Muscle of back (tissue), 13 donors: ENCODE results near the gene ATF6. TPM values are rescaled to one million over a fixed set of nuclear protein-coding genes. Genes with fewer than 3 reads are reported as not detected.
"Not testable (repeated sequence)": the region's sequence is repeated elsewhere in the genome, so short reads cannot be mapped to it uniquely, and the experiment has no call there.

Experiments used
- DNase-seq, 3 donors: peaks; one replicate each; pipeline versions ENCODE4 v3.0.0 to v3.0.0-alpha.2; 2013
- long read RNA-seq, 9 donors: transcript quantifications; one replicate each; lab custom pipeline, GENCODE V29; 2026
- polyA plus RNA-seq, 10 donors: library from polyadenylated mRNA; unstranded; fragments of 120-200 nt; gene quantifications; one replicate each; pipeline ENCODE4 v1.2.1, GENCODE V29; 2013; ENCODE audit not compliant: insufficient read length in 10 of 10

ATF6 gene, protein sequence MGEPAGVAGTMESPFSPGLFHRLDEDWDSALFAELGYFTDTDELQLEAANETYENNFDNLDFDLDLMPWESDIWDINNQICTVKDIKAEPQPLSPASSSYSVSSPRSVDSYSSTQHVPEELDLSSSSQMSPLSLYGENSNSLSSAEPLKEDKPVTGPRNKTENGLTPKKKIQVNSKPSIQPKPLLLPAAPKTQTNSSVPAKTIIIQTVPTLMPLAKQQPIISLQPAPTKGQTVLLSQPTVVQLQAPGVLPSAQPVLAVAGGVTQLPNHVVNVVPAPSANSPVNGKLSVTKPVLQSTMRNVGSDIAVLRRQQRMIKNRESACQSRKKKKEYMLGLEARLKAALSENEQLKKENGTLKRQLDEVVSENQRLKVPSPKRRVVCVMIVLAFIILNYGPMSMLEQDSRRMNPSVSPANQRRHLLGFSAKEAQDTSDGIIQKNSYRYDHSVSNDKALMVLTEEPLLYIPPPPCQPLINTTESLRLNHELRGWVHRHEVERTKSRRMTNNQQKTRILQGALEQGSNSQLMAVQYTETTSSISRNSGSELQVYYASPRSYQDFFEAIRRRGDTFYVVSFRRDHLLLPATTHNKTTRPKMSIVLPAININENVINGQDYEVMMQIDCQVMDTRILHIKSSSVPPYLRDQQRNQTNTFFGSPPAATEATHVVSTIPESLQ
- polyA plus RNA-seq, result 10 to 100 TPM; 14.5 to 20.5 (median 18.1) TPM
- long read RNA-seq, donor 1, full-length matches to known transcripts, result 5 of 5 reads
- long read RNA-seq, donor 1, partial matches to known transcripts, result 0 of 5 reads
- long read RNA-seq, donor 1, other reads (novel, unspliced or antisense), result 0 of 5 reads
- long read RNA-seq, donor 2, full-length matches to known transcripts, result 2 of 2 reads
- long read RNA-seq, donor 2, partial matches to known transcripts, result 0 of 2 reads
- long read RNA-seq, donor 2, other reads (novel, unspliced or antisense), result 0 of 2 reads
- long read RNA-seq, donor 3, result 0 reads
- long read RNA-seq, donor 4, result 0 reads
- long read RNA-seq, donor 5, full-length matches to known transcripts, result 5 of 10 reads
- long read RNA-seq, donor 5, partial matches to known transcripts, result 5 of 10 reads
- long read RNA-seq, donor 5, other reads (novel, unspliced or antisense), result 0 of 10 reads
- long read RNA-seq, donor 6, full-length matches to known transcripts, result 8 of 17 reads
- long read RNA-seq, donor 6, partial matches to known transcripts, result 9 of 17 reads
- long read RNA-seq, donor 6, other reads (novel, unspliced or antisense), result 0 of 17 reads
- long read RNA-seq, donor 7, full-length matches to known transcripts, result 5 of 16 reads
- long read RNA-seq, donor 7, partial matches to known transcripts, result 11 of 16 reads
- long read RNA-seq, donor 7, other reads (novel, unspliced or antisense), result 0 of 16 reads
- long read RNA-seq, donor 8, result 0 reads
- long read RNA-seq, donor 9, result 0 reads

DNA sequence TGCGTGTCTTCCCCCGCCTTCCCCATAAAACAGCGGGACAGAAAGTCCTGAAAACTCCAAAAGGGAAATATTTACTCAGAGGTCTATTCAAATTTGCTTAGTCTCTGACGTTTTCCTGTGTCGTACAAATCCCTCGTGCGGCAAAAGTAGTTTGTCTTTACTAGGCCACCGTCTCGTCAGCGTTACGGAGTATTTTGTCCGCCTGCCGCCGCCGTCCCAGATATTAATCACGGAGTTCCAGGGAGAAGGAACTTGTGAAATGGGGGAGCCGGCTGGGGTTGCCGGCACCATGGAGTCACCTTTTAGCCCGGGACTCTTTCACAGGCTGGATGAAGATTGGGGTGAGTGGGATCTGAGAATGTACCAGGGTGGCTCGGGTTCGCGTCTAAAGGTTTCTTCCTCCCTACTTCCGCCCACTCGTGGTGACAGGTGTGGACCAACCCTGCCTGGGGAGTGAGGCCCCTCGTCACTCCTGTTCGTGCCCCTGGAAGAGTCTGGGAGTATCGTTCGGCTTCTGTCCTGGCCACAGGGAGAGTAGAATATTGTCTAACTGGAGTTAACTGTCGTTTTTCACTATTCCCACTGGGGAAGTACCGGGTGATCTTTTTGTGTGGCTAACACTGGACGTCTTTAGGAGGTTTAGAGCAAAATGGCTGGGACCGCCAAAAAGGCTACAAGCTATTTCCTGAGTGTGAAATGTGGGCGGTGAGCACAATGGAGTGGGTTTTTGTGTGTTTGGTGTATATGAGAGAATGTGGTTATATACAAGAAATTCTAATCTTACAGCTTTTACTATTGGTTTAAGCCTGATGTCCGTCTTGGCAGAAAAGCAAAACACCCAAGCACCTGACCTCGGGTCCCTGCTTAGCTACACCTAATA is at the start of gene ATF6:
Gene ATF6, plus strand, starts transcription at position 219 of the 880 bp plus-strand sequence. Its CDS starts 41 bp downstream, at position 260.
- DNase-seq, result peak; percentile 93 to 96 (median 94)

DNA sequence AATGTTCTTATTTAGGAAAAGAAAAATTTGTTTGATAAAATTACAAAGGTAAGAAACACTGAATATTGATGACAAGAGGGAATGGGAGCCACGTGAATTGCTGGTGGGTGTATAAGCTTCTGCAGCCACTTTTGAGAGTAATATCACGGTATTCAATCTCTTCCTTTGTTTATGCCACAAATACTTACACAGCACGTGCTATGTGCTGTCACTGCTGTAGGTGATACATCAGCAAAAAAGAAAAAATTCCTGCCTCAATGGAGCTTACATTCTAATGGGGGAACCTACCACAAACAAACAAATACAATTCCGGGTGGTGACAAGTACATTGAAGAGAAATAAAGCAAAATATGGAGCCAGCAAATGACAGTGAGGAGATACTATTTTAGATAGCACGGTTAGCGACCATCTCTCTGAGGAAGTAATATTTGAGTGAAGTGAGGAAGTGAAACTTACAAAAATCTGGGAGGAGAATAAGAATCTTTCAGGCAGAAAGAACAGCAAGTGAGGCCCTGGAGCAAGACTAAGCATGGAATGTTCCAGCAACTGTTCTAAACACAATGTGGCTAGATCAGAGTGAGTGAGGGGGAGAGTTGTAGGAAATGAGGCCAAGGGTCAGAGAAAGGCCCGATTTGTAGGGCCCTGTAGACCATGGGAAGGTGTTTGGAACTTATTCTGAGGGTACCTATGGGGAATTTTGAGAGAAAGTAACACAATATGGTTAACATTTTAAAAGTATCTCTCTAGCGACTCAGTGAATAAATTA is 47.4 kb upstream of the ATF6 start:
- DNase-seq, result no peak

DNA sequence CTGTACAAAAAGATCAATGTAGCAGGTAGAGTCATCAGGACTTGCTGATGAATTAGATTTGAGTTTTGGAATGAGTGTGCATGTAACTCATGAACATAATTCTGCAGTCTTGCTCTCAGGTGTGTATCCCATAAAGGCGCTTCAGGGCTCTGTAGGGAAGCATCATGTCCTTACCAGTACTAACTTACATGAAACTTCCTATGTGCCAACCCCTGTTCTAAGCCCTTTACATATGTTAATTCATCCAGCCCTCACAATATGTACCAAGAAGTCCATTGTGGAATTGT is 46.9 kb upstream of the ATF6 start:
- no peak for DNase-seq

DNA sequence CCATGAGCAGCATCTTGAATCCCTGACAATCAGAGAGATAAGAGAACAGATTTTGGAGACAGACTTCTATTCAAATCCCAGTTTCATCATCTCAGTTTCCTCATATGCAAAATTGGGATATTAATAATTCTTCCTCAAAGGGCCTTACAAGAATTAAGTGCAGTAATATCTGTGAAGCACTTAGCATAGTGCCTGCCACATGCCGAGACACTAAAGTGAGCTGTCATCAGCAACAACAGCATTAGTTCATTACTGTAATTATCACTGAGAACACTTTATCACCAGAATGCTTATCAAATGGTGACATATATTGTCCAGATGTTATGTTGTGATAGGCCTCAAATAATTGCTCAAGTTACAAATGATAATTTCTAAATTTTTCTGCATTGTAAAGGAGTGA is 45.7 kb upstream of the ATF6 start:
- no peak for DNase-seq

DNA sequence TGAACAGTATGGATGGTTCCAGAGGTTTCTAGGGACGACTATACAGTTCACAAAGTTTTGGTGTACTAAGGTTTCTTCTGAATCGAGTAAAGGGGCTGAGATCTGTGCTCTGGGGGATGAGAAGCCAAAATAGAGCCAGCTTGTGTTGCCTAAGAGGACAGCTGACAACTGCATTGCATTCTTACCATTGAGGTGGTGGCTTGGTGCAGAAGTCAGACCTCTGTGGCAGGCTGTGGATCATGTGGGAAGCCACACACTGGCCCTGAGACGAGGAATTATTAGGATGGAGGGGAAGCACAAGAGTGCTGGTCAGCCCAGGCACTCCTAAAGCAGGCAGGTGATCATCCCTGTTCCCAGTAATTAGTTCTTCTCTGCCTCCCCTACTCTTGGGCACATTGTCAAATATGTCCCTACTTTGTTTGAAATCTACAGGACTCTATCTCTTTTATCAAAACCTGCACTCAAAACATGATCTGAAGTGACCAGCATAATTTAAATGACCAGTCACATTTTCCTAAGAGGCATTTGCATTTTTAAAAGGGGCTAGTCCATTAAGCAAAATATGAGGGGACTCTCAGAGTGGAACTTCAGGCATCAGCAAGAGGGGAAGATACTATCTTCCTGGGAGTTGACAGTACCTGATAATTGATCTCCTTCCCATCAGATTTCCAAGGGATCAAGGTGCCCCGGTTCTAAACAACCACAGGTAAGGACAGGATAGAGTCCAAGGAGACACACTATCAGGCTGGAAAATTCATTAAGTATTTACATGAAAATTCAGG is 45.0 kb upstream of the ATF6 start, which contains the start of gene FCRLB:
Gene FCRLB, plus strand, starts transcription at position 589 of the 782 bp plus-strand sequence. CDS start 1,129 bp downstream, outside the sequence.
- no peak for DNase-seq

DNA sequence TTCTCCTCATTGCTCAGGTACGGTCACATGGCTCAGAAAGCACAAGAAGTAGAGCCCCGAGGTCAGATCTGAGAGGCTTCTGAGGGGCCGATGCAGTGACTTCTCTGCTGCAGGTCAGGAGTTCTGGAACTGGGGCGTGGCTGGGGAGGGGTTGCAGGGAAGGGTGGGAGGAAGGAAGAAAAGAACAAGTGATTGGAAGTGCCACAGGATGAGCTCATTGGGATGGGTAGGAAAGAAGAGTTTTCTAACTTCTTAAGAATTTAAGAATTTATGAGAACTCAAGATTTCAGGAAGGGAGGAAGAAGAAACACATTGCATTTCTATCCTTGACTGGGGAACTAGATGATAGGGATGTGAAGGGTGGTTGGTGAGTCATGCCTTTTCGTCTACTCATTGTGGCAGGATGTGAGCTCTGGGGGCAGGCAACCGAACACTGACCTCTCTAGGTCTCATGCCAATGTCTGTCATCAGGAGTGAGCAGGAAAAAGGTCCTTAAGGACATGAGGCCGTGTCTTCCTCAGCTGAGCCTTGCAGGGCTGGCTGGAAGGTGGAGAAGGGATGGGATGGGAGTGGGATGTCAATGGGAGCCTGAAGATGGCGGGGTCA is 44.3 kb upstream of the ATF6 start:
- DNase-seq, result peak in 1 of 3 donors; percentile 79

DNA sequence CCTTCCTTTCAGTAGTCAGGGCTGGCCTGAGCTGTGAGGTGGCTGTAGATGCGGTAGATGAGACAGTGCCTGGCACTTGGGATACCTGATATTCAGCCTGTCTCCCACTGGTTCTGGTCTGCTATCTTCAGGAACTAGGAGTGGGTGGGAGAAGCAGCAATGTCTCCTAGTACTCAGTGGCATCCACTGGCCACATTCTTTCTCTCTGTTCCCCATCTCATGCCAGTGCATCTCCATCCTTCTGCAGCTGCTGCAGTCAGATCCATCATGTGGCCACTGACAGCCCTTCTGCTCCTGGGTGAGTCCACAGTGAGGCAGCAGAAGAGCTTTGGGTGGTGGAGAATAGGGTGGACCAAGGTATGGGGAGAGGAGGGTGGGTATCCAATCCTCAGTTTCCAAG is 43.7 kb upstream of the ATF6 start:
- DNase-seq, result no peak

DNA sequence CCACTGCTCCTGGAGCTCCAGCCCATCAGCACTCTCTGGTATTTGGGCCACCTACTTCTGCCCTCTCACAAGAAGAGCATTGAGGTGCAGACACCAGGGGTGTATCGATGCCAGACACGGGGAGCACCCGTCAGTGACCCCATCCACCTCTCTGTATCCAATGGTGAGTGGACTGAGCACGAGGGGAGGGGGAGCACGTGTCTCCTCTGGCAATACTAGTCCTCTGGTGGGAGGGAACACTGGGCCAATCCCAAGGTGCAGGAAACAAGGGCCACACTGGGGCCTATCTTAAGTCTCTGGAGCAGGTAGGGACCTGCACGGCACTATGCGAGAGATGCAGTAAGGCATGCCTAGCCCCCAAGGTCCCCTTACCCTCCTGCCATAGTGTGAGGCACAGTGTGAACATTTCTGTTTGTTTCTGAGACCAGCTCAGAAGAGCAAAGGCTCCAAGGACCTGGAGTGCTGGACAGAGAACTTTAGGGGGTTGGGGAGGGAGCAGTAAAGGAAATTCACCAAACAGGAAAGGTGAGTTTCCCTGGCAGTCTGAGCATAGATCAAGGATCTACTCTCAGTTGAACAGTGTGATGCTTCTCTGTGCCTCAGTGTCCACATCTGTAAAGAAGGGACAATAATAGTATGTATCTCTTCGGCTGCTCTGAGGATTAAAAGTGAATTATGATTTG is 42.5 kb upstream of the ATF6 start:
- no peak for DNase-seq

DNA sequence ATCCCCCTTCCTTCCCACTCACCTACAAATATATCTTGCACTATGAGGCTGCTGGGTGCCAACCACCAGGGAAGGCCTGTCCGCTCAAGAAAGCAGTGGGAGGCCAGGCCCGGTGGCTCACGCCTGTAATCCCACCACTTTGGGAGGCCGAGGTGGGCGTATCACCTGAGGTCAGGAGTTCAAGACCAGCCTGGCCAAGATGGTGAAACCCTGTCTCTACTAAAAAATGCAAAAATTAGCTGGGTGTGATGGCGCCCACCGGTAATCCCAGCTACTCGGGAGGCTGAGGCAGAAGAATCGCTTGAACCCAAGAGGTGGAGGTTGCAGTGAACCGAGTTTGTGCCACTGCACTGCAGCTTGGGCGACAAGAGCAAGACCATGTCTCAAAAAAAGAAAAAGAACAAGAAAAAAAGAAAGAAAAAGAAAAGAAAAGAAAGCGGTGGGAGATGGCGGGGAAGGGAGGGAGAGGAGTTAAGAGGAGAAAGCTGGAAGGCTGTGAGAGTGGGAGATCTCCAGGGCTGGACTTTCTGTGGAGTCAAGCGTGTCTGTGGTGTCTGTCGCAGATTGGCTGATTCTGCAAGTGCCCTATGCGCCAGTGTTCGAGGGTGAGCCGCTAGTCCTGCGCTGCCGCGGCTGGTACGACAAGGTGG is 40.7 kb upstream of the ATF6 start:
- DNase-seq, result not testable (repeated sequence)

DNA sequence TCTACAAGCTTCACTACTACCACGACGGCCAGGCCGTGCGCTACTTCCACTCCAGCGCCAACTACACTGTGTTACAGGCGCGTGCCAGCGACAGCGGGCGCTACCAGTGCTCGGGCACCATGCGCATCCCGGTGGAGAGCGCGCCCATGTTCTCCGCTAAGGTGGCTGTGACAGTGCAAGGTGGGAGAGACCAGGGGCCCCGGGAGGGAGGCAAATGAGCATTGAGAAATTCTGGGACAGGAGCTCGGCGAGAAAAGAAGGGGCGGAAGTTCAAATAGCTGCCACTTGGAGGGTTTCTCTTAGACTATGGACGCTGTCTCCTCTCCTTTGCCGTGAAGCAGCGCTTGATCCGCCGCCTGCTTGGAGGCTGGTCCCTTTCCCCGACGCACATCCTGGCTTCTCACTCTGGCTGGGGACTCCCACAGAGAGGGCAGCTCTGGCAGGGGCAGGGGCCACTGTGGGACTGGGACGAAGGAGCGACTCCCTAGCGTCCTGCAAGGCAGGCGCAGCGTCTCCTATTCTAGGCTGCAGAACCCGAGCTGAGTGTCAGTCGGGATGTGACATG is 40.1 kb upstream of the ATF6 start:
- peak; percentile 26 to 87 (median 42) for DNase-seq

DNA sequence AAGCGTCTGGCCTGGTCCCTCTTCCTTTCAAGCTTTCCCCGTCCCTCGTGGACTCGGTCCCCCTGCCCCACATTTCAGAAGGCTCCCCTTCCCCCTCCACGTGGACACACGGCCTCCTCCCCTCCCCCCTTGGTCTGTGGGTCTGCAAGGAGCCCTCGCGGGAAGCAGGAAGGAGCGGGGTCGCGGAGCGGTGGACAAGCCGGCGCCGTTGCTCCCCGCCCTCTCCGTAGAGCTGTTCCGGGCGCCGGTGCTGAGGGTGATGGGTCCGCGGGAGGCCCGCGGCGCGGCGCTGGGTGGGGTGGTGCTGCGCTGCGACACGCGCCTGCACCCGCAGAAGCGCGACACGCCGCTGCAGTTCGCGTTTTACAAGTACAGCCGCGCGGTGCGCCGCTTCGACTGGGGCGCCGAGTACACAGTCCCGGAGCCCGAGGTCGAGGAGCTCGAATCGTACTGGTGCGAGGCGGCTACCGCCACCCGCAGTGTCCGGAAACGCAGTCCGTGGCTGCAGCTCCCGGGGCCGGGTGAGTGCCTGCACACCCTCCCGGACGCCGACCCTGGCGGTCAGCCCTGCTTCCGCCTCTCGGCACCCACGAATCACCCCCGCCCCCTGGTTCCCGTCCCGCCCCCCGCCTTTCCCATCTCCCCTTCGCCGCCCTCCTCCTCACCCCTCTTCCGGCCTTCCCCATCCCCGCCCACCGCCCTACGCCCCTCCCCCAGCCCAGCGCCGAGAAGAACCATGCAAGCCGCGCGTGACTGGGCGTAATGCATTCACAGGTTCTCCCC is 39.5 kb upstream of the ATF6 start:
- peak; percentile 84 to 94 (median 89) for DNase-seq

DNA sequence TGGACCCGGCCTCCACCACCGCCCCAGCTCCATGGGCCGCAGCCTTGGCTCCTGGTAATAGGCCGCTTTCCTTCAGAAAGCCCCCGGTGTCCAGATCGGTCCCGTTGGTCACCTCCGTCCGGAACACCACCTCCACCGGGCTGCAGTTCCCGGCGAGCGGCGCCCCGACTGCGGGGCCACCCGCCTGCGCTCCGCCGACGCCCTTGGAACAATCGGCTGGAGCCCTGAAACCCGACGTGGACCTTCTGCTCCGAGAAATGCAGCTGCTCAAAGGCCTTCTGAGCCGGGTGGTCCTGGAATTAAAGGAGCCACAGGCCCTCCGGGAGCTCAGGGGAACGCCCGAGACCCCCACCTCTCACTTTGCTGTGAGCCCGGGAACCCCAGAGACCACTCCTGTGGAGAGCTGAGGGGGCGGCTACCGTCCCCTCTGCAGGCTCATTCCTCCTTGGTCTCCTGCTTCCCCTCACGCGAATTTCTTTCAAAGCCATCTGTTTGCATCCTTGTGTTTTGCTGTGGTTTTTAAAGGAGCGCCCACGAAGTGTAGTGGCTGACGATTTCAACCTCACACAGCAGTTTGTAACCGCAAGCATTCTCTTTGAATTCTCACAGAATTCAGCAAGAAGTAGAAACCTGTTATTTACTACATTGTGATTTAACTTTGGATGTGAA is 38.7 kb upstream of the ATF6 start:
- DNase-seq, result peak in 2 of 3 donors; percentile 24 to 59

DNA sequence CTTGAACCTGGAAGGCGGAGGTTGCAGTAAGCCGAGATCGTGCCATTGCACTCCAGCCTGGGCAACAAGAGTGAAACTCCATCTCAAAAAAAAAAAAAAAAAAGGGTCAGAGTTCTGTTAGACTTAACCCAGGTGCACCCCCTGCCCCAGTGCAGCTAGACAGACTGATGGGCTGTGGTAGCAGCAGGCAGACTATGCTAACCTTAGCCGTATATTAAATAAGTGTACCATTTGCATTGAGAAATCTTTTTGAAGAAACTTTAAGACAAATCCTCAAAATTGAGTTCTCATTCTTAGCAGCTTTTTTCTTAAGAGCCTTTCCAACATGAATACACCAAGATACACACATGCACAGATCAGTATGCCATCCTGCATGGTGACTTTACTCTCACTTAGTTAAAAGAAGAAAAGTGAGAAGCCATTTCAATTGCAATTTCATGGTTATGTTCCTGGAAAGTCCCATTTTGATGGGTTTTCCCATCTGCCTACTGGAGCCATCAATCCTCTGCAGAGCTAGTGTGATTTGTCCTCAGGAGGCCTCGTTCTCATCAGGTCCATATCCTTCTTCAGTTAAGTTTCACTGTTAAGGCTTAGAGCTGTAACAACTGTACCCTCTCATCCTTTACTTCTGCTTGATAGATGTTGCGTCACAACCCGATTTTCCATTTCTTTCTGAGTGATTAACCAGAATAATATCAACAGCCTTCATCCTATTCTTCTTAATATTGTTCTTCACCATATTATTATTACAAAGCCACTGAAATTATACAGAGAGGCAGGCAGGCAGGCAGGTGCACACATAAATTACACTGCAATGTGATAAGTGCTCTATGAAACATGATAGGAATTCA is 37.5 kb upstream of the ATF6 start:
- DNase-seq, result no peak

DNA sequence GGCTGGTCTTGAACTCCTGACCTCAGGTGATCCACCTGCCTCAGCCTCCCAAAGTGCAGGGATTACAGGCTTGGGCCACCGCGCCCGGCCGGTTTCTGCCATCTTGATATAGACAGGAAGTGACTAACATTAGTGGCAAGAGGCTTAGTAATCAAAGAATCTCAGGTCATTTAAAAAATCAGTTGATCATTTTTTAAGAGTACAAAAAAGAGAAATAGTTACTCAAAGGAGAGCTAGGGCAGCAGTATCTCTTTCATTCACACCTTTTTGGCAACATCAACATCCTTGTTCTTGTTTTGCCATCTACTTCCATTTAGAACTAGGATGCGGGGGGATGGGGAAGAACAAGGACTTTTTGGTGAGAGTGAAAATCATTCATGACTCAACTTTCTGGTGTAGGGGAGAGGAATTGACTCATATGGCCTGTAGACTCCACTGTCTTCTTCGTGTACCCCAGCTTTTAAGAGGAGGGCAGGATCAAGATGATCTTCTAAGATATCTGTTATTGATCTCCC is 36.0 kb upstream of the ATF6 start:
- peak in 1 of 3 donors; percentile 29 for DNase-seq
